CD4-positive, alpha-beta T cell (primary cell): Measurements from ENCODE around the gene TMEM114. TPM values are rescaled to one million over a fixed set of nuclear protein-coding genes. Genes with fewer than 3 reads are reported as not detected.

Experiments used
- ATAC-seq: fragments of 200-7000 bp; cut with Tn5 transposase; one replicate; pipeline ENCODE4 v1.10.0; 2022; ENCODE audit warnings: mild to moderate bottlenecking; ENCODE audit not compliant: poor library complexity
- CTCF ChIA-PET: fragments of 350-600 bp; sonication (Branson Sonifier 250); formaldehyde crosslinking; loops from one replicate; lab custom pipeline; 2021; ENCODE audit warnings: antibody characterized with exemption, inconsistent platforms; lab: Charles Lee
- POLR2A ChIA-PET: fragments of 350-600 bp; sonication (Branson Sonifier 250); formaldehyde crosslinking; loops from one replicate; lab custom pipeline; 2021; ENCODE audit warnings: antibody characterized with exemption, inconsistent platforms; lab: Charles Lee
- DNase-seq, 14 experiments: peaks; one replicate each; pipeline ENCODE4 v3.0.0-alpha.2; 2013 to 2020; ENCODE audit warnings: mixed read lengths in 2 of 14
- H3K27ac ChIP-seq, 2 donors: one replicate each; pipeline versions ENCODE4 v1.5.1 to v1.7.0; 2013; ENCODE audit warnings: low read length in 2 of 2, low read depth in 1 of 2, mild to moderate bottlenecking in 1 of 2
- H3K27me3 ChIP-seq, 2 experiments: 1 replicate in 1 of 2; 2 replicates in 1 of 2; pipeline versions ENCODE4 v1.6.1 to v1.7.0; 2013; ENCODE audit warnings: low read length in 2 of 2, control low read depth in 1 of 2, mild to moderate bottlenecking in 1 of 2, moderate library complexity in 1 of 2; ENCODE audit not compliant: insufficient read depth in 2 of 2, control insufficient read depth in 1 of 2
- H3K36me3 ChIP-seq: one replicate; pipeline ENCODE4 v1.6.1; 2013; ENCODE audit warnings: low read length, control low read depth; ENCODE audit not compliant: insufficient read depth
- H3K4me1 ChIP-seq: one replicate; pipeline ENCODE4 v1.6.1; 2013; ENCODE audit warnings: low read length, control low read depth; ENCODE audit not compliant: insufficient read depth
- H3K4me3 ChIP-seq: one replicate; pipeline ENCODE4 v1.5.1; 2013; ENCODE audit warnings: mild to moderate bottlenecking, low read length, moderate library complexity
- H3K9me3 ChIP-seq, 2 experiments: 1 replicate in 1 of 2; 2 replicates in 1 of 2; pipeline versions ENCODE4 v1.6.1 to v1.7.0; 2013; ENCODE audit warnings: low read length in 2 of 2, mild to moderate bottlenecking in 2 of 2, control low read depth in 1 of 2, moderate library complexity in 1 of 2; ENCODE audit not compliant: control insufficient read depth in 1 of 2, insufficient read depth in 1 of 2
- H3K27ac Mint-ChIP-seq: one replicate; pipeline ENCODE4 v1.8.0; 2020; ENCODE audit warnings: mixed read lengths
- H3K27me3 Mint-ChIP-seq: one replicate; pipeline ENCODE4 v1.8.0; 2021; ENCODE audit warnings: mixed read lengths
- H3K36me3 Mint-ChIP-seq: one replicate; pipeline ENCODE4 v1.8.0; 2021; ENCODE audit warnings: low read depth, mixed read lengths
- H3K4me1 Mint-ChIP-seq: one replicate; pipeline ENCODE4 v1.8.0; 2021; ENCODE audit warnings: low read depth, mixed read lengths
- H3K4me3 Mint-ChIP-seq: one replicate; pipeline ENCODE4 v1.8.0; 2020; ENCODE audit warnings: mild to moderate bottlenecking, mixed read lengths
- H3K9me3 Mint-ChIP-seq: one replicate; pipeline ENCODE4 v1.8.0; 2020; ENCODE audit warnings: mixed read lengths
- CTCF ChIP-seq: fragments of 200-600 bp; IDR thresholded peaks from one replicate; pipeline ENCODE4 v1.8.0; 2022; ENCODE audit warnings: antibody characterized with exemption, mild to moderate bottlenecking
- intact Hi-C, 2 experiments: fragments of 100-400 bp; cut with DNase I in 1 of 2; cut with micrococcal nuclease in 1 of 2; formaldehyde crosslinking; loops; one replicate each; pipeline versions ENCODE4 v1.15.1 to v1.9.0; 2023 to 2025; cut with DNase I, micrococcal nuclease
- total RNA-seq, 174 experiments: library from RNA in 2 of 174; stranded (reverse) in 2 of 174; gene quantifications; one replicate each; pipeline ENCODE4 v1.2.3 and lab custom pipeline; 2021 to 2026

Gene TMEM114
- total RNA-seq, 2 experiments from 2014 or later, result not detected

DNA sequence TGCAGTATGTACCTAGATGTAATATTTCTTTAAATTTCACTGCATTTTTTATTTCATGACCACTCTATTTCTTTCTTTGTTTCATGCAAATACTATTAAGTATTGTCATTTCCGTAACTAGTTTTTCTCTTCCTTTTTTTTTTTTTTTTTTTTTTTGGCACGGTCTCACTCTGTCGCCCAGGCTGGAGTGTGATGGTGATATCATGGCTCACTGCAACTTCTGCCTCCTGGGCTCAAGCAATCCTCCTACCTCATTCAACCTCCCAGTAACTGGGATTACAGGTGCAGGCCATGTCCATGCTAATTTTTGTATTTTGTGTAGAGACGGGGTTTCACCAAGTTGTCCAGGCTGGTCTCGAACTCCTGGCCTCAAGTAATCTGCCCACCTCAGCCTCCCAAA, 70.7 kb downstream of the TMEM114 start:
- no peak overlapping the region for H3K27ac ChIP-seq
- no peak overlapping the region for H3K4me3 ChIP-seq
- TF ChIP-seq CTCF, result no peak
- no peaks in the 10 kb centered on the region for H3K4me1 Mint-ChIP-seq
- DNase-seq (no peak), ATAC-seq (no peak)
- H3K36me3 ChIP-seq, result no peaks in the 10 kb centered on the region
- POLR2A ChIA-PET, result no interaction called here
- no peaks in the 10 kb centered on the region for H3K9me3 ChIP-seq
- H3K4me3 Mint-ChIP-seq, result no peak overlapping the region
- no peaks in the 10 kb centered on the region for H3K9me3 Mint-ChIP-seq
- H3K27me3 ChIP-seq, result no peaks in the 10 kb centered on the region
- H3K4me1 ChIP-seq, result no peaks in the 10 kb centered on the region
- H3K27ac Mint-ChIP-seq, result no peak overlapping the region
- intact Hi-C loops, result no loop called here
- CTCF ChIA-PET, result no interaction called here
- no peaks in the 10 kb centered on the region for H3K36me3 Mint-ChIP-seq
- H3K27me3 Mint-ChIP-seq, result peaks cover 24% of the 10 kb centered on the region

Other genes with a start within 250 kb of the TMEM114 start
- gene METTL22, start 31.2 kb upstream of the TMEM114 start, total RNA-seq, result 10 to 100 TPM; 23.2 to 26.5 TPM
- gene ABAT, start 84.1 kb upstream of the TMEM114 start, total RNA-seq, result 1 to 10 TPM; 4.1 to 4.4 TPM
- gene TMEM186, start 207.1 kb upstream of the TMEM114 start, total RNA-seq, result 1 to 10 TPM; 1.9 to 3.1 TPM
- gene PMM2, start 207.3 kb upstream of the TMEM114 start, total RNA-seq, result 10 to 100 TPM; 24.2 to 27.0 TPM